GM21737 (cell line): ENCODE results near the gene EPB41L2.
A peak's percentile ranks its signal among the peaks of the same experiment; 100 is the strongest.
"Not testable (repeated sequence)": the region's sequence is repeated elsewhere in the genome, so short reads cannot be mapped to it uniquely, and the experiment has no call there.

Source experiments
- ATAC-seq: cut with Tn5 transposase; IDR thresholded peaks from one replicate; pipeline ENCODE4 v1.9.1; 2021; ENCODE audit warnings: mild to moderate bottlenecking, moderate library complexity; ENCODE audit not compliant: unreplicated experiment

EPB41L2 gene

DNA sequence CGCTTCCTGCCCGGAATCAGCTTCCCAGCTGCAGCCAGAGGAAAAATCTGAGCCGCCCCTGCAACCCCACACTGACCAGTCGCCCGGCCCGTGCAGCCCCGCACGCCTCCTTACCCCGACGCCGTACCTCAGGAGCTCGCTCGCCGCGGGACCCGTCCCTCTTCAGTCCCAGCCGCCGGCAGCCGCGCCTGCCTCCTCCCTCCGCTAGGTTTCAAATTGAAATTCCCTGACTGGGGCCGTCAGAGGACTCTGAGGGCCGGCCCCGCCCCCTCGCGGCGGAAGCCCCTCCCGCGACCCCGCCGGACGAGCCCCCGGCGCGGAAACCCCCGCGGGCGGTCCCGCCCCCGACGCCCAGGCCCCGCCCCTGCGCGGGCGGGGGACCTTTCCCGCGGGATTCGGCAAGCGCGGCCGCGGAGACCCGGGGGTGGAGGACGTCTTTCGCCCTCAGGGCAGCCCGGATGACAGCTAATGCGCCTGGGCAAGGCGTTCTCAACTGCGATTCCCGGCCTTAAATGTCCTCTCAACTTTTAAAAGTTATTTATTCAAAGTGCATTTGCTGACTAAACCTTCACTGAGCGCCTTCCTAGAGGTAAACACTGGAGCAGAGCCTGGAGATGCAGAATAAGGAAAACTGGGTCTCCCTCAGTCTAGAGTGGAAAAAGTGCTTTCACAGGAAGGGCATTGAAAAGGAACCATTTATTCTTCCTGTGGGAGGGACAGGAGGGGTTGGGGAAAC, at the start of gene EPB41L2:
EPB41L2 (minus strand) TSS at position 218 of the 736 bp plus-strand sequence. CDS start 106,760 bp downstream, outside the sequence.
- ATAC-seq = peak; percentile 85

DNA sequence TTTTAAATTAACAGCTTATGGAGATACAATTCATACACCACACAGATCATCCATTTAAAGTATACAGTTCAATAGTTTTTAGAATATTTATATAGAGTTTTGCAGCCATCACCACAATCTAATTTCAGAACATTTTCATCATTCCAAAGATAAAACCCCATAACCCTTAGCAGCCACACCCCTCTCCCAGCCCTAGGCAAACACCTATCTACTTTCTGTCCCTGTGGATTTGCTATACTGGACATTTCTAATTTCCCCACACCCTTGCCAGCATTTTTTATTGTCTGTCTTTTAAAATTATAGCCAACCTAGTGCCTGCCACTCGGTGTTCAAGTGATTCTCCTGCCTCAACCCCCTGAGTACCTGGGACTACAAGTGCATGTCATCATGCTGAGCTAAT, 49.2 kb upstream of the EPB41L2 start:
- no peak for ATAC-seq

GRCh38 chr6:131107151-131107550, 44.1 kb upstream of the EPB41L2 start:
- ATAC-seq = no peak

DNA sequence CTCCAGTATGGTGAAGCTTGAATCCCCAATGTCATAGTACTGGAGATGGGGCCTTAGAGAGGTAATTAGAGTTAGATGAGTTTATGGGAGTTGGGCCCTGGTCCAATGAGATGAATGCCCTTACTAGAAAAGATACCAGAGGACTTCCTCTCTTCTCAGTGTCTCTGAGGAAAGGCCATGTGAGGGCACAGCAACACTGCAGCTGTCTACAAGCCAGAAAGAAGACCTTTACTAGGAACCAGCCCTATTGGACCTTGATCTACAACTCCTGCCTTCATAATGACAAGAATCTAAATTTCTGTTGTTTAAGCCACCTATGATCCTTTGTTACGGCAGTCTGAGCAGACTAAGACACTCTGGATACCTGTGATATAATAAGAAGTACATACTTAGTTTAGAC, 40.9 kb upstream of the EPB41L2 start:
- ATAC-seq = no peak

DNA sequence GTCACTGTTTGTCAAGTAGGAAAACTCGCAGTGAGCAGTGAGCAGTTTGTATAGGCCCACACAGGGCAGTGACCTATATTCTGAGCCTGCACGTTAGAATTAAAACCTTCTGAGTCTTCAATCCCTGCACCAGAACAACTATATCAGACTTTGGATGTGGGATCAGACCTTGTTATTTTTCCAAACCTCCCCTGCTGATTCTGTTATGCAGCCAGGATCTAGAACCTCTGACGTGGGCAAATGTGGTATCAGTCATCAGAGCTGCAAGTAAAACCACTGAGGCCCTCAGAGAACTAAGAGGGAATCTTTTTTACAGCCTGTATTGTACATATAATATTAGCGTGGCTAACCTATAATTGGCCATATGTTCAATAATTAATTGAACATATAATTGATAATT, 40.3 kb upstream of the EPB41L2 start:
- no peak for ATAC-seq

DNA sequence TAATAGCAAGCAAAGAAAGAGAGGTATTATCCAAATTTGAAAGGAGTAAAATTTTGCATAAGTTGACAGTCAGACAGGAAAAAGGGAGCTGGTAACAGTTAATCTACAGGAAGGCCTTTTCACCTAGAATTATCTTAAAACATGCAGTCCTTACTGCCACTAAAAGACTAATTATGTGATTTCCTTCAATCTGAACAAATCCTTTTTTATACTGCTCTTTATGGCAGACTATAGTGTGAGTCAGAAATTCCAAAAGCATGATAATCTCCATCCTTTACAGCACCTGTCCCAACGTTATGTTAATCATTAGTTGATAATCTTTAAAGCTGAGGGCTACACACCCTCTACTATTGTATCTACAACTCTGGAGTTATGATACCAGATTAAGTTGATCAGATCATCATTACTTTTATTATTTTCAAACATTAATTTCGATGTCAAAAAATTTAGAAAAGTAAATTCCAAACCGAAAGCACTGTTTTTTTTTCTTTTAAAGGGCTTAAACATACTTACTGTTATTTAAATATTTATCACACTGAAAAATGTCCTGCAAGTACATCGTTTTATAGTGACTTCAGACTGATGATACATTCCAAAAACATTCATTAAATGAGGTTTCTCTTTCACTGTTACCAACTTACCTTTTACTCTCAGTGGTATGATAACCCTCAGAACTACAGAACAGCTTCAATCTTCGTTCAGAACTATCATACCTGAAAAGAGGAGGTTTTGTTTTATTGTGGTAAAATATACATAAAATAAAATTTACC, 39.1 kb upstream of the EPB41L2 start:
- ATAC-seq = no peak

GRCh38 chr6:131096786-131097185, 33.7 kb upstream of the EPB41L2 start:
- no peak for ATAC-seq

GRCh38 chr6:131093334-131093733, 30.3 kb upstream of the EPB41L2 start:
- ATAC-seq = no peak

DNA sequence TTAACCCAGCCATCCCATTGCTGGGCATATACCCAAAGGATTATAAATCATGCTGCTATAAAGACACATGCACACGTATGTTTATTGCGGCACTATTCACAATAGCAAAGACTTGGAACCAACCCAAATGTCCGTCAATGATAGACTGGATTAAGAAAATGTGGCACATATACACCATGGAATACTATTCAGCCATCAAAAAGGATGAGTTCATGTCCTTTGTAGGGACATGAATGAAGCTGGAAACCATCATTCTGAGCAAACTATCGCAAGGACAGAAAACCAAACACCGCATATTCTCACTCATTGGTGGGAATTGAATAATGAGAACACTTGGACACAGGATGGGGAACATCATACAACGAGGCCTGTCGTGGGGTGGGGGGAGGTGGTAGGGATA, 28.9 kb upstream of the EPB41L2 start:
- ATAC-seq = not testable (repeated sequence)

DNA sequence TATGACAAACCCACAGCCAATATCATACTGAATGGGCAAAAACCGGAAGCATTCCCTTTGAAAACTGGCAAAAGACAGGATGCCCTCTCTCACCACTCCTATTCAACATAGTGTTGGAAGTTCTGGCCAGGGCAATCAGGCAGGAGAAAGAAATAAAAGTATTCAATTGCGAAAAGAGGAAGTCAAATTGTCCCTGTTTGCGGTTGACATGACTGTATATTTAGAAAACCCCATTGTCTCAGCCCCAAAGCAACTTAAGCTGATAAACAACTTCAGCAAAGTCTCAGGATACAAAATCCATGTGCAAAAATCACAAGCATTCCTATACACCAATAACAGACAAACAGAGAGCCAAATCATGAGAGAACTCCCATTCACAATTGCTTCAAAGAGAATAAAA, 27.3 kb upstream of the EPB41L2 start:
- ATAC-seq = not testable (repeated sequence)

DNA sequence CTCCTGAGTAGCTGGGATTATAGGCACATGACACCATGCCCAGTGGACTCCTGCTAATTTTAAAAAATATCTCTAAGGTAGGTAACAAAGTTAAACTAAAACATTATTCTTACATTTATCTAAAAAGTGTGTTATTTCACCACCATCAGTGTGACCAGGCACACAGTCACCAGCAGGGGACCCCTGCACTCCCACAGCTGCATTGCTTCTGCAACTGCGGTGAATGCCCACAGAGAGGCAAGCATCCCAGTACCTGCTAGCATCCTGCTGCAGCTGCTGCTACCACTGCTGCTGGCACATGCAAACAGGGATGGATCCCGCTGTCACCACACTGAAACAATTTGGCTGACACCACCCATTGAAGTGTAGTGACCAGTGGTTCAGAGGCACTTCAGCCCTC, 21.9 kb upstream of the EPB41L2 start:
- ATAC-seq = no peak

DNA sequence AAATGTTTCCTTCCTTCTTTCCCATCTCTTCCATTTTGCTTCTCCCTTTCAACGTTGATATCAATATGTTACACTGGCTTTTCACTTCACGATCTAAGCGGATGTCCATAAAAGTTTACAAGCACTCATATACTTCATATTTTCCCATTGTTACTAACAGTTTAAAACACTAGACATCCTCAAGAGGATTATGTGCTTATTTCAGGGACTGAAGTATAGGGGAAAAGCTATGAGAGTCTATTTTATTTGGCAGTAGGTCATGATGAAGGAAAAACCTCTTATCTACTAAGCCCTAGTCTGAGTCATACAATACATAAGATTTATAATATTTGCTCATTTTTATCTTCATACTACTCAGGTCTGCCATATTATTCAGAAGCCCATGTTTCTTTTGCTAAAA, 20.6 kb upstream of the EPB41L2 start:
- no peak for ATAC-seq

GRCh38 chr6:131082335-131082734, 19.3 kb upstream of the EPB41L2 start:
- ATAC-seq = no peak

GRCh38 chr6:131080084-131080483, 17.0 kb upstream of the EPB41L2 start:
- ATAC-seq = no peak

GRCh38 chr6:131073577-131073976, 10.5 kb upstream of the EPB41L2 start:
- no peak for ATAC-seq

- ATAC-seq = no peak
These were observed 7.0 kb upstream of the EPB41L2 start for GRCh38 chr6:131070061-131070460.

DNA sequence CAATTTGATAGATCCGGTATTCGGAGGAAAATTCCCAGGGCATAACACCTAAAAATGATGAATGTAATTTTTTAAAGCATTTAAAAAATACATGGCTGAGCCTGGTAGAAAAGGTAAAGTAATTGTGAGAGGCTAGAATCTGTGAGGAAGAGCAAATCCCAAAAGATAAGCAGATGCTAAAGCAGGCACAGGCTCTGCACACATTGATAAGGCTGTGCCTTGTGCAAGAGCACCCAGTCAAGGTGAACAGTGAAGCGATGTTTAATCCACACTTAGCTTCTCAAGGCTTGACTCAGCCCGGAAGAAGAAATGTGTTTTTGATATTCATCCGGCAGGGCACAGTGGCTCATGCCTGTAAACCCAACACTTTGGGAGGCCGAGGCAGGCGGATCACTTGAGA, 5.1 kb upstream of the EPB41L2 start:
- ATAC-seq = no peak

DNA sequence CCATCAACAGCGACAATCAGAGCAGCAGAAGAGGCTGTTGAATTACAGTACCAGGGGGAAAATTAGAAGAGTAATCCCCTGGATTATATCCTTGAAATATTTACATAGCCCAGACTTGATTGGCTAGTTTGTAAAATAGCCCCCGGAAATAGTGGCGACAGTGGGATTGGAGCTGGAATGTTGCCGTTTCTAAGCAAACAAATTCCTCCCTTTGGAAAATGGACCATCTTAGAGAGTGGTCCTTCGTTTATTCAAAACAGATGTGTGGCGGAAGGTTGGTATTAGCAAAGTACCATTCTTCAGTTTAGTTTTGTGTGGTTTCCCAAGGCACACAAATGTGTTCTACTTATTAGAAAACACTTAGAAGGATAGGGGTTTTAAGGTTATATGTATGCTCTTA, 4.5 kb upstream of the EPB41L2 start:
- ATAC-seq = no peak

GRCh38 chr6:131065824-131066171, 2.8 kb upstream of the EPB41L2 start:
- no peak for ATAC-seq

- ATAC-seq = no peak
These were observed 2.2 kb upstream of the EPB41L2 start for GRCh38 chr6:131065112-131065823.

- ATAC-seq = no peak
These were observed 773 bp upstream of the EPB41L2 start for GRCh38 chr6:131063764-131064272.
